ENCODE data around the gene RBM5.

GRCh38 chr3:50162034-50162883, 73.5 kb downstream of the RBM5 start:
- TF ChIP-seq CTCF (conservative IDR thresholded peaks at IDR 0.05) = no peak
- TF ChIP-seq ZFX (IDR thresholded peaks at IDR 0.05) = no peak

Measured in C4-2B (cell line).